ENCODE results near the gene IMPDH1.

IMPDH1 gene

DNA sequence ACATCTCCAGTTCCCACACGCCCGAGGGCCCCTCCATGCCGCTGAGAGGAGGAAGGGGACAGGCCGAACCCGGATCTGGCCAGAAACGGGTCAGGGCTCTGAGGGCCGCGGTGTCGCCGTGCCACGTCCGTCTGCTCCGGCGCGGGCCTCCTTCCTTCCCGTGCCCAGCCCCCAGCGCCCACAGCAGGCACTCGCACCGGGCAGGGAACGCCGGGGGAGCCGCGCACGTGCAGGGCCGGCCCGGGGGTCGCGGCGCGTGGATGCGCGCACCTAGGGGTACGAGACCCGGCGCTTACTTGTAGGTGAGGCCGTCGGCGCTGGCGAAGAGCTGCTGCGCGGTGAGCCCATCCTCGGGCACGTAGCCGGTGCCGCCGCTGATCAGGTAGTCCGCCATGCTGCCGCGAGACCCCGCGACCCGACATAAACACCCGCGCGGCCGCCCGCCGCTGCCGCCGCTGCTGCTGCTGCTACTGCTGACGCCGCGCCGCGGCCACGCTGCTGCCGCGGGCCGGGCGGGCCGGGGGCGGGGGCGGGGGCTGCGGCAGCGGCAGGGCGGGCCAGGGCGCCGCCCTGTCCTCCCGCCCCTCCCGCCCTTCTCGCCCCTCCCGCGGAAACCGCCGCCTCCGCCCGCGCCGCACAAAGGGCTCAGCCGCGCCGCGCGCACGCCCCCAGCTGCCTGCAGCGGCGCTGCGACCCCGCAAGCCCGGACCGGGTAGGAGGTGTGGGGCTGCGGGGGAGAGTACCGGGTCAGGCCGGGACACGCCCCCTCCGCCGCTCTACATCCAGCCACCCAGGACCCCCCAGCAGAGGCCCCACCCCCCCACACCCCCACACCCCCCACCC lies 4.1 kb downstream of the IMPDH1 start:
- H3K4me3 ChIP-seq (ENCODE audit: low read depth, low read length): peak overlapping the region; percentile 91
- DNase-seq (ENCODE audit: low read depth): peak; percentile 60
- TF ChIP-seq, protein P1, sequence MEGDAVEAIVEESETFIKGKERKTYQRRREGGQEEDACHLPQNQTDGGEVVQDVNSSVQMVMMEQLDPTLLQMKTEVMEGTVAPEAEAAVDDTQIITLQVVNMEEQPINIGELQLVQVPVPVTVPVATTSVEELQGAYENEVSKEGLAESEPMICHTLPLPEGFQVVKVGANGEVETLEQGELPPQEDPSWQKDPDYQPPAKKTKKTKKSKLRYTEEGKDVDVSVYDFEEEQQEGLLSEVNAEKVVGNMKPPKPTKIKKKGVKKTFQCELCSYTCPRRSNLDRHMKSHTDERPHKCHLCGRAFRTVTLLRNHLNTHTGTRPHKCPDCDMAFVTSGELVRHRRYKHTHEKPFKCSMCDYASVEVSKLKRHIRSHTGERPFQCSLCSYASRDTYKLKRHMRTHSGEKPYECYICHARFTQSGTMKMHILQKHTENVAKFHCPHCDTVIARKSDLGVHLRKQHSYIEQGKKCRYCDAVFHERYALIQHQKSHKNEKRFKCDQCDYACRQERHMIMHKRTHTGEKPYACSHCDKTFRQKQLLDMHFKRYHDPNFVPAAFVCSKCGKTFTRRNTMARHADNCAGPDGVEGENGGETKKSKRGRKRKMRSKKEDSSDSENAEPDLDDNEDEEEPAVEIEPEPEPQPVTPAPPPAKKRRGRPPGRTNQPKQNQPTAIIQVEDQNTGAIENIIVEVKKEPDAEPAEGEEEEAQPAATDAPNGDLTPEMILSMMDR (IDR thresholded peaks at IDR 0.05; ENCODE audit: insufficient read depth, low read depth, low read length, missing control alignments): no peak

DNA sequence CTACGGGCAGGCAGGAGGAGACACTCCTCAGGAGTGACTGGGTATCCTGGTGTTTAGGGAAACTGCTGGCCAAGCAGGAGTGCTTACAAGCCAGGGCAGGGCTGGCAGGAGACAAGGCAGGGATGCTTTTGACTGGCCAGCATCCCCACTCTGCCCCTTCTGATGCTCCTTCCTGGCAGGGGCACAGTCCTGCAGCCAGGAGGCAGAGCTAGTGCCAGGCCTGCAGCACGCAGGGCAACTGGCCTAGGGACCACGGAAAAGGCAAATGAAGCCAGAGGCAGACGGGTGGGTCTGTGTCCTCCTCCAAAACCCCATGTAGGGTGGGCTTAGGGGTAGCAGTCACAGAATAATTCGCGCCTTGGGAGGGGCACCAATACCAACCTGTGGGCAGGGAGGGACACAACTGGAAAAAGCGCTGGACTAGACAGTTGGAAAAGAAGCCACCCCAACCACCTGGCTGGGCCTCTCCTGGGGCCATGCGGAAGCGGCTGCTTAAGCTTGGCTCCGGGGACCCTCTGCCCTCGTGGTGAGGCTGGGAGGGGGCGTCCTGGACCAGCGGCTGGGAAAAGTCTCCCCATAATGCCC lies 4.8 kb downstream of the IMPDH1 start:
- no peak for DNase-seq (ENCODE audit: low read depth)
- peak overlapping the region; percentile 91 for H3K4me3 ChIP-seq (ENCODE audit: low read depth, low read length)
- TF ChIP-seq, protein P1 (IDR thresholded peaks at IDR 0.05; ENCODE audit: insufficient read depth, low read depth, low read length, missing control alignments): no peak

GRCh38 chr7:128404143-128404681 lies 5.6 kb downstream of the IMPDH1 start:
- DNase-seq (ENCODE audit: low read depth): no peak
- peak overlapping the region; percentile 91; the same call in 1 of the 2 replicates for H3K4me3 ChIP-seq (ENCODE audit: low read depth, low read length)
- TF ChIP-seq, protein P1 (IDR thresholded peaks at IDR 0.05; ENCODE audit: insufficient read depth, low read depth, low read length, missing control alignments): no peak

DNA sequence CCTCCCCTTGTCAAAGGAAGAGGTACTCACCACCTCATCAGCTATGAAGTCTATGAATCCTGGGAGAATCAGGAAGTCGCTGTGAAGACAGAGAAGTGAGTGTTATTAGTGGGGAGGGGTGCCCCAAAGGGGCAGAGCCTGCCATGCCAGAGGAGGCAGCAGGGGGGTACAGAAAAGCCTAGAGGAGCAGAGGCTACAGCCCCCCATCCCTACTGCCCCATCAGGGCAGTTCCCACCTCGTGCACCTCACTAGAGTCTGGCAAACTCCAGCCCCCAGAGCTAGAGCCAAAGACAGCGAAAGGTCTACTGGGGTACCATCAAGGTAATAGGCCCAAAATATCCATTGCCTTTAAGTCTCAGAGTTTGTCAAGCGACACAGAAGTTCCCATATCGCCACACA lies 6.1 kb downstream of the IMPDH1 start:
- no peak for DNase-seq (ENCODE audit: low read depth)
- TF ChIP-seq, protein P1 (IDR thresholded peaks at IDR 0.05; ENCODE audit: insufficient read depth, low read depth, low read length, missing control alignments): no peak
- no peak overlapping the region for H3K4me3 ChIP-seq (ENCODE audit: low read depth, low read length)

GRCh38 chr7:128402356-128402755 lies 7.4 kb downstream of the IMPDH1 start:
- DNase-seq (ENCODE audit: low read depth): no peak
- no peak overlapping the region for H3K4me3 ChIP-seq (ENCODE audit: low read depth, low read length)
- TF ChIP-seq, protein P1 (IDR thresholded peaks at IDR 0.05; ENCODE audit: insufficient read depth, low read depth, low read length, missing control alignments): no peak

DNA sequence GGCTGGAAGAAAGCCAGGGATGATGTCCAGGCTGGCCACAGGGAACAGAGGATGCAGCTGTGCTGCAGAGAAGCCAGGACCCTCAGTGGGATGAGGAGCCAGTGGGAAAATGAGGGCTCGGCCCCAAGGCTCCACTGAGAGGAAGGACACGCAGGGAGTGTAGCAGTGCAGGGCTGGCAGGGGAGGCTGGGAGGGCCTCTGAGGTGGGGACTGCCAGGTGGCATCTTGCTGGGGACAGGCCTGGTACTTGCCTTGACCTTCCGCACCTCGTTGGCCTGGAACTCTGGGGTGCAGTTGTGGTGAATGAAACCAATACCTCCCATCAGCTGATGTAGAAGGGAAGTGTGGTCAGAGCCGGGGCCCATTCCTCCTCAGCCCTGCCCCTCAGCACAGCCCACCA lies 9.2 kb downstream of the IMPDH1 start:
- no peak for DNase-seq (ENCODE audit: low read depth)
- TF ChIP-seq, protein P1 (IDR thresholded peaks at IDR 0.05; ENCODE audit: insufficient read depth, low read depth, low read length, missing control alignments): no peak

More for the DNA sequence above, 9.2 kb downstream of the IMPDH1 start:
- no peak overlapping the region for H3K4me3 ChIP-seq (ENCODE audit: low read depth, low read length)

Measured in GM12865 (cell line).